GM10266 (cell line): ENCODE results near the gene MSANTD2.

ENCODE experiments used
- DNase-seq: peaks from one replicate; pipeline ENCODE4 v3.0.0; 2012; ENCODE audit errors: extremely low spot score
- TF ChIP-seq, protein P1 (sequence below): IDR thresholded peaks from 2 replicates; pipeline ENCODE4 v1.5.1; 2012; ENCODE audit warnings: mild to moderate bottlenecking, low read depth; ENCODE audit not compliant: control insufficient read depth, insufficient read depth; ENCODE audit errors: missing control alignments

MSANTD2 gene

DNA sequence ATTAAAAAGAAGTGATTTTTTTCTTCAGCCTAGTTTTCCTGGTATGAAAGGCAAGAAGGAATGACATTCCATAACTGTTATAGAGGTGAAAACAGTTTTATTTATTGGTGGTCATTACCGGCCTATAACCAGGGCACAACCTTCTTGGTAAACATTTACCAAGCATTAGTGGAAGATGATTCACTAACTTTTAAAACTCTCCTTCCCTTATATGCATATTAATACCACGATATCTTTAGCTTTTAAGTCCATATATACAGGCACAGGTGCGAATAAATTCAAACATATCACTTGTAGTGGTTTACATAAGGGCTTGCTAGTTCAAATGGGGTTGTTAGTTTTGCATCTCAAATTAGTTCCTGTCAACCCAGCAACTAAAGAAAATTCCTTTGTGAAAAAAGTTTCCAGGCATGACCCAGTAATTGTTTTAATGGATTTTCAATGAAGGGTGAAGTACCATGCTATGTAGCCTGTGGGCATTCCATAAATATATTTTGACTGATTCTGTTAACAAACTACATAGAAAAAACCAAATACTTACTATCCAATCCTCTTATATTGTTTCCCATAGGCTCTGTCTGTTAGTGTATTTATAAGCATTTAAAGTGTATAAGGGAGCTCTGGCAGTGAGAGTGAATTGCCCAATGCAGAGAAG lies 34.4 kb upstream of the MSANTD2 start:
- no peak for DNase-seq
- TF ChIP-seq, protein P1, sequence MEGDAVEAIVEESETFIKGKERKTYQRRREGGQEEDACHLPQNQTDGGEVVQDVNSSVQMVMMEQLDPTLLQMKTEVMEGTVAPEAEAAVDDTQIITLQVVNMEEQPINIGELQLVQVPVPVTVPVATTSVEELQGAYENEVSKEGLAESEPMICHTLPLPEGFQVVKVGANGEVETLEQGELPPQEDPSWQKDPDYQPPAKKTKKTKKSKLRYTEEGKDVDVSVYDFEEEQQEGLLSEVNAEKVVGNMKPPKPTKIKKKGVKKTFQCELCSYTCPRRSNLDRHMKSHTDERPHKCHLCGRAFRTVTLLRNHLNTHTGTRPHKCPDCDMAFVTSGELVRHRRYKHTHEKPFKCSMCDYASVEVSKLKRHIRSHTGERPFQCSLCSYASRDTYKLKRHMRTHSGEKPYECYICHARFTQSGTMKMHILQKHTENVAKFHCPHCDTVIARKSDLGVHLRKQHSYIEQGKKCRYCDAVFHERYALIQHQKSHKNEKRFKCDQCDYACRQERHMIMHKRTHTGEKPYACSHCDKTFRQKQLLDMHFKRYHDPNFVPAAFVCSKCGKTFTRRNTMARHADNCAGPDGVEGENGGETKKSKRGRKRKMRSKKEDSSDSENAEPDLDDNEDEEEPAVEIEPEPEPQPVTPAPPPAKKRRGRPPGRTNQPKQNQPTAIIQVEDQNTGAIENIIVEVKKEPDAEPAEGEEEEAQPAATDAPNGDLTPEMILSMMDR = no peak

DNA sequence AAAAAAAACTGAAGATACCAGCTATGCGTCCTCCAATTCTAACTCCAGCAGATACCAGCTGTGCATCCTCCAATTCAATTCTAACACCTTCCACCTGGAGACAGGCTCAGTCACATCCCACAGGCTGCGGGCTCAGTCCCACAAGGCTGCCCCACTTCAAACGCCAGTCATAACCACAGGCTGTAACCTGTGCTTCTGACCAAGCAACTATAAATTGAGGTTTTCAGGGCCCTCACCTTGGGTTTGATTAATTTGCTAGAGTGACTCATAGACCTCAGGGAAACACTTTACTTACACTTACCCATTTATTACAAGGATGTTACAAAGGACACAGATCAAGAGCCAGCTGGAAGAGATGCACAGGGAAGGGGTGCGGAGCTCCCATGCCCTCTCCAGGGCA lies 32.4 kb upstream of the MSANTD2 start:
- no peak for DNase-seq
- TF ChIP-seq, protein P1 = no peak

DNA sequence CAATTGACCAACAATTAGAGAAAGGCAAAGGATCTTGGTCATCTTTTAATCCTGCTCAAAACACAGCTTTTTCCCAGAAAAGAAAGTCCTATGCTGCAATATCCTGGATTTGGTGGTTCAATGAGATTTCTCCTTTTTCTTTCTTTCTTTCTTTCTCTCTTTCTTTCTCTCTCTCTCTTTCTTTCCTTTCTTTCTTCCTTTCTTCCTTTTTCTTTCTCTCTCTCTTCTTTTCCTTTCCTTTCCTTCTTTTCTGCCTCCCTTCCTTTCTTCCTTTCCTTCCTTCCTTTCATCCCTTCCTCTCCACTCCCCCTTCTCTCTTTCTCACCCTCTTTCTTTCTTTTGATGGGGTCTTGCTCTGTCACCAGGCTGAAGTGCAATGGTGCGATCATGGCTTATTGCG lies 31.7 kb upstream of the MSANTD2 start:
- no peak for DNase-seq
- TF ChIP-seq, protein P1 = no peak

DNA sequence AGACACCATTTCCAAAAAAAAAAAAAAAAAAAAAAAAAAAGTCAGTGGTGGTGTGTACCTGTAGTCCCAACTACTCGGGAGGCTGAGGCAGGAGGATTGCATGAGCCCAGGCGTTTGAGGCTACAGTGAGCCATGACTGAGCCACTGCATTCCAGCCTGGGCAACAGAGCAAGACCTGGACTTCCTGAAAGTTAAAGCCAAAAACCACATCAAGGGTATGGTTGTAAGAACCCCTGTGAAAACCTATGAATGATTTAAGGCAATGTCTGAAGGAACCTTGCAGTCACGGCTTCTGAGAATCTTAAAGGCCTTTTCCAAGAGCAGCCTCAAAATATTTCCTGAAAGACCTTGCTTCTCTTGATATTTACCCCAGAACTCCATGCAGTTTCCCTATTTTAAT lies 30.5 kb upstream of the MSANTD2 start:
- TF ChIP-seq, protein P1 = no peak
- no peak for DNase-seq

DNA sequence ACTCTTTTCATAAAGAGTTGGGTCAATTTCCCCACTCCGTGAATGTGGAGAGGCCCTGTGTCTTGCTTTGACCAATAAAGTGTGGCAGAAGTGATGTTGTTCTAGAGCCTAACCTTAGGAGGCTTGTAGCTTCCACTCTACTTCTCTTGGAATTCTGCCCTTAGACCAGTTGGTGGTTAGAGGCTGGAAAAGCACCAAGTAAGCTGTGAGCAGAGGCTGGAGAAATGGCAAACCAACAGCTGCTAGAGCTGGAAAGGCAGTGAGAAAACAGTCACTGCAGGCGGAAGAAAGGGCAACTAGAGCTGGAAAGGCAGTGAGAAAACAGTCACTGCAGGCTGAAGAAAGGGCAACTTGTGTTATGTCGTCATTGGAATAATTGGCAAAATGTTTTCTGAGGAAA lies 29.8 kb upstream of the MSANTD2 start:
- TF ChIP-seq, protein P1 = no peak
- no peak for DNase-seq

DNA sequence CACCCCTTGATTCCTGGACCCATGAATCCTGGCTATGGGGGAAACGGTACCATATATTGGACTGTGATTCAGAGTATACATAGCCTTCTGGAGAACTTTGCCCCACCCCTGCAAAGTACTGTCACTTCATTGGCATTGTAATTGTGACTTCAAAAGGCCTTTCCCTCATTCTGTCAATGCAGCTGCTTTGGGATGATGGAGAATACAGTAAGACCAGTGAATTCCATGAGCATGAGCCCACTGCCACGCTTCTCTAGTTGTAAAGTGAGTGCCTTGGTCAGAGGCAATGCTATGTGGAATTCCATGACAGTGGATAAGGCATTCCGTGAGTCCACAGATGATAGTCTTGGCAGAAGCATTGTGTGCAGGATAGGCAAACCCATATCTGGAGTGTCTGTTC lies 25.7 kb upstream of the MSANTD2 start:
- no peak for DNase-seq
- TF ChIP-seq, protein P1 = no peak

DNA sequence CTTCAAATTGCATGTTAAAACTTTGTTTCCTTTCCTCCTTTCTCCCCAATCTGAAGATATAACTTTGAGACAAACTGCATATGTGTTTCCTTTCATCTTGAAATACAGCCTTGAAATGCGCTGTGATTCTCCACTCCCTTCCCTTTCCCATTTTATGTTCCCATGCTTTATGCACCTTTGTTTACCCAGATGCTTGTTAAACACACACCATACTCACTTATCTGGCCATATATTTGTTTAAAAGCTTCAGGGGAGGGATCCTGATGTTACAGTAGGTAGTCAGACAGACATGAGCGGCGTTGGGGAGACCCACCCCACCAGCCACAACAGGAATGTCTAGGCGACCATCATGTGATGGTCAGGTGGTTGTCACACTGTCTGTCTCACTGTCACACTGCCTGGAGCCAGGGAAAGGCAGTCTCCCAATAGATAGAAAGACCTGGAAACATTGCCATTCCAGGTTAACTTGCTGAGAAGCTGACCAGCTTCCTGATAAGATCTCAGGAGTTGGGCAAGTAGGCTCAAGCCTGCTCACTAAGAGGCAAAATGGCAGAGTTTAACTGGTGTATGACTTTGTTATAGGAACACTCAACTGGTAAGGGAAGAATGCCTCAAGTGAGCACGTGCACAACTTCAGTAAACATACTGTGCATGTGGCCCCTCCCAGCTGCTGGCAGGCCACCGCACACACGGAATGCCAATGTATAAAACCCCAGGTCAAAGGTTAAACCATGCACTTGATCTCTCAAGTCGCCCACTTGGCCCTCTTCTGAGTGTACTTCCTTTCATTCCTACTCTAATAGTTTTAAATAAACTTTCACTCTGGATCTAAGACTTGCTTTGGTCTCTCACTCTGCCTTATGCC lies 23.5 kb upstream of the MSANTD2 start:
- TF ChIP-seq, protein P1 = no peak
- DNase-seq = no peak
